HCT116 (cell line): ENCODE measurements around the gene PKHD1. TPM values are rescaled to one million over a fixed set of nuclear protein-coding genes. Genes with fewer than 3 reads are reported as not detected.

Source experiments
- ATAC-seq: fragments of 200-7000 bp; cut with Tn5 transposase; 2 replicates; pipeline ENCODE4 v1.9.1; 2020; ENCODE audit warnings: mild to moderate bottlenecking, moderate library complexity
- BruUV-seq: library from RNA; stranded (reverse); fragments of 400-500 nt; replicated peaks from 2 replicates; lab custom pipeline; 2021; lab: Mats Ljungman, UMichigan
- CTCF ChIA-PET: fragments of 300-600 bp; sonication (Branson Sonifier 250); formaldehyde crosslinking; loops from one replicate; lab custom pipeline; 2021; ENCODE audit warnings: antibody characterized with exemption; lab: Charles Lee
- POLR2A ChIA-PET: fragments of 300-600, 350-600 bp; sonication (Branson Sonifier 250); formaldehyde crosslinking; loops from one replicate; lab custom pipeline; 2021; ENCODE audit warnings: antibody characterized with exemption; lab: Charles Lee
- RAD21 ChIA-PET, 2 experiments: fragments of 300-600 bp; sonication (Branson Sonifier 250); formaldehyde crosslinking; loops; one replicate each; lab custom pipeline; 2023; ENCODE audit warnings: low total read pairs in 2 of 2; ENCODE audit not compliant: uncharacterized antibody in 2 of 2, unreplicated experiment in 2 of 2, low non-redundant PET in 1 of 2; lab: Charles Lee
- DNase-seq: peaks from one replicate; pipeline ENCODE4 v3.0.0-alpha.2; 2010; ENCODE audit warnings: low read depth, low spot score
- H2AFZ ChIP-seq: fragments of 200-600 bp; shearing (Covaris generic), sonication (generic); 2 replicates; pipeline ENCODE4 v1.6.1; 2017; ENCODE audit warnings: low read depth, mixed run types, mixed read lengths, antibody characterized with exemption, low read length; ENCODE audit not compliant: poor library complexity, severe bottlenecking
- H3K27ac ChIP-seq: 2 replicates; pipeline ENCODE4 v1.5.1; 2012; ENCODE audit warnings: low read depth, low read length
- H3K27me3 ChIP-seq: fragments of 200-600 bp; sonication (generic); 2 replicates; pipeline ENCODE4 v1.6.1; 2016; ENCODE audit warnings: mixed run types, low read length, mixed read lengths; ENCODE audit not compliant: insufficient read depth
- H3K36me3 ChIP-seq, 2 experiments: fragments of 200-500 bp in 1 of 2; fragments of 200-600 bp in 1 of 2; sonication (Bioruptor generic) in 1 of 2; sonication (generic) in 1 of 2; 2 replicates each; pipeline versions ENCODE4 v1.5.1 to v1.6.1; 2014 to 2016; ENCODE audit warnings: low read length in 2 of 2, inconsistent platforms in 1 of 2, mixed read lengths in 1 of 2, mixed run types in 1 of 2; ENCODE audit not compliant: insufficient read depth in 2 of 2, control insufficient read depth in 1 of 2
- H3K4me1 ChIP-seq, 2 experiments: fragments of 200-600 bp in 1 of 2; sonication (generic) in 1 of 2; 2 replicates each; pipeline versions ENCODE4 v1.5.1 to v1.6.1; 2012 to 2017; ENCODE audit warnings: low read length in 2 of 2, inconsistent platforms in 1 of 2, mild to moderate bottlenecking in 1 of 2, mixed read lengths in 1 of 2, mixed run types in 1 of 2, moderate library complexity in 1 of 2; ENCODE audit not compliant: insufficient read depth in 2 of 2, control insufficient read depth in 1 of 2
- H3K4me2 ChIP-seq: fragments of 200-600 bp; sonication (generic); 2 replicates; pipeline ENCODE4 v1.6.1; 2017; ENCODE audit warnings: mixed run types, low read length, mixed read lengths
- H3K4me3 ChIP-seq, 2 experiments: fragments of 200-600 bp in 1 of 2; sonication (generic) in 1 of 2; replicated peaks in 1 of 2; 2 replicates each; pipeline ENCODE4 v1.5.1; 2011 to 2016; ENCODE audit warnings: low read length in 2 of 2, control low read depth in 1 of 2, low read depth in 1 of 2, mild to moderate bottlenecking in 1 of 2, mixed read lengths in 1 of 2, mixed run types in 1 of 2
- H3K79me2 ChIP-seq: fragments of 200-600 bp; sonication (generic); 2 replicates; pipeline ENCODE4 v1.6.1; 2017; ENCODE audit warnings: mild to moderate bottlenecking, mixed run types, low read length, moderate library complexity, mixed read lengths; ENCODE audit not compliant: insufficient read depth
- H3K9ac ChIP-seq: fragments of 200-600 bp; sonication (generic); 2 replicates; pipeline ENCODE4 v1.6.1; 2016; ENCODE audit warnings: low read length, mixed read lengths
- H3K9me2 ChIP-seq: fragments of 200-600 bp; sonication (generic), shearing (Covaris generic); 2 replicates; pipeline ENCODE4 v1.6.1; 2017; ENCODE audit warnings: mixed run types, mild to moderate bottlenecking, moderate library complexity; ENCODE audit not compliant: insufficient read depth
- H3K9me3 ChIP-seq, 2 experiments: fragments of 200-500 bp in 1 of 2; fragments of 200-600 bp in 1 of 2; sonication (Bioruptor generic) in 1 of 2; sonication (generic) in 1 of 2; 2 replicates each; pipeline ENCODE4 v1.6.1; 2014 to 2017; ENCODE audit warnings: low read length in 2 of 2, mixed read lengths in 2 of 2, inconsistent platforms in 1 of 2, low read depth in 1 of 2, mild to moderate bottlenecking in 1 of 2, mixed run types in 1 of 2, moderate library complexity in 1 of 2; ENCODE audit not compliant: control insufficient read depth in 1 of 2, insufficient read depth in 1 of 2
- H4K20me1 ChIP-seq: fragments of 200-600 bp; sonication (generic), shearing (Covaris generic); 2 replicates; pipeline ENCODE4 v1.6.1; 2017; ENCODE audit warnings: mixed run types, mild to moderate bottlenecking, moderate library complexity; ENCODE audit not compliant: insufficient read depth
- ATF3 ChIP-seq: IDR thresholded peaks from 2 replicates; pipeline ENCODE4 v1.6.1; 2012
- CEBPB ChIP-seq: IDR thresholded peaks from 2 replicates; pipeline ENCODE4 v1.6.1; 2012; ENCODE audit warnings: low read depth
- ELF1 ChIP-seq: IDR thresholded peaks from 2 replicates; pipeline ENCODE4 v1.6.1; 2012; ENCODE audit warnings: low read depth, borderline replicate concordance
- RAD21 ChIP-seq: IDR thresholded peaks from 2 replicates; pipeline ENCODE4 v1.6.1; 2012; ENCODE audit warnings: low read depth, mild to moderate bottlenecking
- SP1 ChIP-seq: IDR thresholded peaks from 2 replicates; pipeline ENCODE4 v1.6.1; 2012; ENCODE audit warnings: low read depth
- TCF7L2 ChIP-seq: IDR thresholded peaks from 2 replicates; pipeline ENCODE4 v1.7.0; 2011; ENCODE audit warnings: borderline replicate concordance, inconsistent platforms; ENCODE audit not compliant: insufficient read depth, insufficient read length; ENCODE audit errors: extremely low read depth
- YY1 ChIP-seq: IDR thresholded peaks from 2 replicates; pipeline ENCODE4 v1.6.1; 2011; ENCODE audit warnings: low read length, low read depth, moderate library complexity, mild to moderate bottlenecking; ENCODE audit not compliant: insufficient replicate concordance; ENCODE audit errors: extremely low read depth
- intact Hi-C: fragments of 100-400 bp; cut with micrococcal nuclease; formaldehyde crosslinking; loops from 2 replicates; pipeline ENCODE4 v1.10.0; 2022
- total RNA-seq: library from RNA; stranded (reverse); gene quantifications from one replicate; pipeline ENCODE4 v1.2.1, GENCODE V29; 2021; ENCODE audit not compliant: unreplicated experiment
- TF ChIP-seq, protein P1 (sequence below), 3 experiments: fragments of 200-600 bp in 1 of 3; sonication (generic) in 1 of 3; IDR thresholded peaks in 2 of 3; conservative IDR thresholded peaks in 1 of 3; 2 replicates each; pipeline ENCODE4 v1.5.1; 2012 to 2017; ENCODE audit warnings: low read depth in 2 of 3, low read length in 2 of 3, antibody characterized with exemption in 1 of 3, borderline replicate concordance in 1 of 3, control low read depth in 1 of 3, mild to moderate bottlenecking in 1 of 3, mixed read lengths in 1 of 3, mixed run types in 1 of 3, moderate library complexity in 1 of 3; ENCODE audit not compliant: insufficient read depth in 1 of 3
- TF ChIP-seq, protein P2 (sequence below): IDR thresholded peaks from 2 replicates; pipeline ENCODE4 v1.6.1; 2012
- TF ChIP-seq, protein P3 (sequence below): IDR thresholded peaks from 2 replicates; pipeline ENCODE4 v1.6.1; 2011; ENCODE audit warnings: mild to moderate bottlenecking, low read length, moderate library complexity; ENCODE audit not compliant: insufficient replicate concordance; ENCODE audit errors: extremely low read depth

Gene PKHD1
- total RNA-seq, 1 experiment from 2014 or later: not detected

DNA sequence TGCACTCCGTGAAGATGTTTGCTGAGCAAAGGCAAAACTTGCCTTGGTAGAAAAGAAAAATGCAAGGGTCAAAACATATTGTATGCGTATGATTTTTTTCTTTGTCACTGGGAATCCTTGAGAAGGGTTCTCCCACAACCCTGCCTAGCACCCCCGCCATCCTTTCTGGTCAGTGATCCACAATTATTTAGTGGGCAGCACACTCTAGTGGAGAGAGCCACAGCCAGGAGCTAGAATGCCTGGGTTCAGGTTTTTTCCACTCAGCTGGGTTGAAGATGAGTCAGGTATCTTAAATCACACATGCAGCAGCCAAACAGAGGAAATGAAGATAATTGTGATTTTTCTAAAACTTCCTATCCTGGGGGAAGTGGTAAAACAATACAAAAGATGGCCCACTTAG, 243.1 kb downstream of the PKHD1 start:
- Histone ChIP-seq H3K4me3 (no peak overlapping the region), H3K9me2 (no peaks in the 10 kb centered on the region), H3K27me3 (no peaks in the 10 kb centered on the region), H3K9ac (no peak overlapping the region), H3K36me3 (no peaks in the 10 kb centered on the region), H4K20me1 (no peaks in the 10 kb centered on the region), H3K27ac (no peak overlapping the region), H2AFZ (no peak overlapping the region), H3K4me2 (no peak overlapping the region), H3K9me3 (no peaks in the 10 kb centered on the region), H3K4me1 (no peaks in the 10 kb centered on the region), H3K79me2 (no peaks in the 10 kb centered on the region)
- DNase-seq (no peak), ATAC-seq (no peak)
- ChIA-PET RAD21 (no interaction called here), CTCF (no interaction called here), POLR2A (no interaction called here)
- intact Hi-C loops: no loop called here
- TF ChIP-seq, protein P1, sequence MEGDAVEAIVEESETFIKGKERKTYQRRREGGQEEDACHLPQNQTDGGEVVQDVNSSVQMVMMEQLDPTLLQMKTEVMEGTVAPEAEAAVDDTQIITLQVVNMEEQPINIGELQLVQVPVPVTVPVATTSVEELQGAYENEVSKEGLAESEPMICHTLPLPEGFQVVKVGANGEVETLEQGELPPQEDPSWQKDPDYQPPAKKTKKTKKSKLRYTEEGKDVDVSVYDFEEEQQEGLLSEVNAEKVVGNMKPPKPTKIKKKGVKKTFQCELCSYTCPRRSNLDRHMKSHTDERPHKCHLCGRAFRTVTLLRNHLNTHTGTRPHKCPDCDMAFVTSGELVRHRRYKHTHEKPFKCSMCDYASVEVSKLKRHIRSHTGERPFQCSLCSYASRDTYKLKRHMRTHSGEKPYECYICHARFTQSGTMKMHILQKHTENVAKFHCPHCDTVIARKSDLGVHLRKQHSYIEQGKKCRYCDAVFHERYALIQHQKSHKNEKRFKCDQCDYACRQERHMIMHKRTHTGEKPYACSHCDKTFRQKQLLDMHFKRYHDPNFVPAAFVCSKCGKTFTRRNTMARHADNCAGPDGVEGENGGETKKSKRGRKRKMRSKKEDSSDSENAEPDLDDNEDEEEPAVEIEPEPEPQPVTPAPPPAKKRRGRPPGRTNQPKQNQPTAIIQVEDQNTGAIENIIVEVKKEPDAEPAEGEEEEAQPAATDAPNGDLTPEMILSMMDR (IDR thresholded peaks at IDR 0.05 in 2 of 3, conservative IDR thresholded peaks at IDR 0.05 in 1 of 3; ENCODE audit: borderline replicate concordance in 1 of 3, insufficient read depth in 1 of 3, low read depth in 2 of 3, low read length in 2 of 3): no peak
- TF ChIP-seq TCF7L2 (no peak), RAD21 (no peak), SP1 (no peak), CEBPB (no peak), YY1 (no peak), ELF1 (no peak), ATF3 (no peak)
- TF ChIP-seq, protein P2, sequence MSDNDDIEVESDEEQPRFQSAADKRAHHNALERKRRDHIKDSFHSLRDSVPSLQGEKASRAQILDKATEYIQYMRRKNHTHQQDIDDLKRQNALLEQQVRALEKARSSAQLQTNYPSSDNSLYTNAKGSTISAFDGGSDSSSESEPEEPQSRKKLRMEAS: no peak
- TF ChIP-seq, protein P3, sequence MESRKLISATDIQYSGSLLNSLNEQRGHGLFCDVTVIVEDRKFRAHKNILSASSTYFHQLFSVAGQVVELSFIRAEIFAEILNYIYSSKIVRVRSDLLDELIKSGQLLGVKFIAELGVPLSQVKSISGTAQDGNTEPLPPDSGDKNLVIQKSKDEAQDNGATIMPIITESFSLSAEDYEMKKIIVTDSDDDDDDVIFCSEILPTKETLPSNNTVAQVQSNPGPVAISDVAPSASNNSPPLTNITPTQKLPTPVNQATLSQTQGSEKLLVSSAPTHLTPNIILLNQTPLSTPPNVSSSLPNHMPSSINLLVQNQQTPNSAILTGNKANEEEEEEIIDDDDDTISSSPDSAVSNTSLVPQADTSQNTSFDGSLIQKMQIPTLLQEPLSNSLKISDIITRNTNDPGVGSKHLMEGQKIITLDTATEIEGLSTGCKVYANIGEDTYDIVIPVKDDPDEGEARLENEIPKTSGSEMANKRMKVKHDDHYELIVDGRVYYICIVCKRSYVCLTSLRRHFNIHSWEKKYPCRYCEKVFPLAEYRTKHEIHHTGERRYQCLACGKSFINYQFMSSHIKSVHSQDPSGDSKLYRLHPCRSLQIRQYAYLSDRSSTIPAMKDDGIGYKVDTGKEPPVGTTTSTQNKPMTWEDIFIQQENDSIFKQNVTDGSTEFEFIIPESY: no peak
- BruUV-seq: no TSS peak
